HG03575 (cell line): Measurements from ENCODE around the gene MUC12.
"Not testable (repeated sequence)": the region's sequence is repeated elsewhere in the genome, so short reads cannot be mapped to it uniquely, and the experiment has no call there.

Experiments
- ATAC-seq: cut with Tn5 transposase; IDR thresholded peaks from one replicate; pipeline ENCODE4 v1.9.1; 2021; ENCODE audit not compliant: unreplicated experiment, insufficient number of reproducible peaks, low FRiP score; ENCODE audit errors: extremely low read depth

The MUC12 gene

GRCh38 chr7:101035941-101036340 lies 66.6 kb downstream of the MUC12 start:
- no peak for ATAC-seq

- not testable (repeated sequence) for ATAC-seq
Observed at GRCh38 chr7:101041283-101041682, 71.9 kb downstream of the MUC12 start.

GRCh38 chr7:101058355-101058754 lies 89.0 kb downstream of the MUC12 start:
- no peak for ATAC-seq

GRCh38 chr7:101059620-101059942 lies 90.2 kb downstream of the MUC12 start:
- no peak for ATAC-seq

- ATAC-seq = no peak
Observed at GRCh38 chr7:101060992-101061391, 91.6 kb downstream of the MUC12 start.

GRCh38 chr7:101064176-101064550 lies 94.8 kb downstream of the MUC12 start:
- ATAC-seq = not testable (repeated sequence)

- not testable (repeated sequence) for ATAC-seq
Observed at GRCh38 chr7:101065162-101065561, 95.8 kb downstream of the MUC12 start.

GRCh38 chr7:101066141-101066832 lies 96.9 kb downstream of the MUC12 start:
- ATAC-seq = no peak

- no peak for ATAC-seq
Observed at GRCh38 chr7:101066833-101067177, 97.4 kb downstream of the MUC12 start.

GRCh38 chr7:101068401-101068800 lies 99.0 kb downstream of the MUC12 start:
- no peak for ATAC-seq
